ENCODE measurements around the gene RPS24.
A peak's percentile ranks its signal among the peaks of the same experiment; 100 is the strongest.

The RPS24 gene

DNA sequence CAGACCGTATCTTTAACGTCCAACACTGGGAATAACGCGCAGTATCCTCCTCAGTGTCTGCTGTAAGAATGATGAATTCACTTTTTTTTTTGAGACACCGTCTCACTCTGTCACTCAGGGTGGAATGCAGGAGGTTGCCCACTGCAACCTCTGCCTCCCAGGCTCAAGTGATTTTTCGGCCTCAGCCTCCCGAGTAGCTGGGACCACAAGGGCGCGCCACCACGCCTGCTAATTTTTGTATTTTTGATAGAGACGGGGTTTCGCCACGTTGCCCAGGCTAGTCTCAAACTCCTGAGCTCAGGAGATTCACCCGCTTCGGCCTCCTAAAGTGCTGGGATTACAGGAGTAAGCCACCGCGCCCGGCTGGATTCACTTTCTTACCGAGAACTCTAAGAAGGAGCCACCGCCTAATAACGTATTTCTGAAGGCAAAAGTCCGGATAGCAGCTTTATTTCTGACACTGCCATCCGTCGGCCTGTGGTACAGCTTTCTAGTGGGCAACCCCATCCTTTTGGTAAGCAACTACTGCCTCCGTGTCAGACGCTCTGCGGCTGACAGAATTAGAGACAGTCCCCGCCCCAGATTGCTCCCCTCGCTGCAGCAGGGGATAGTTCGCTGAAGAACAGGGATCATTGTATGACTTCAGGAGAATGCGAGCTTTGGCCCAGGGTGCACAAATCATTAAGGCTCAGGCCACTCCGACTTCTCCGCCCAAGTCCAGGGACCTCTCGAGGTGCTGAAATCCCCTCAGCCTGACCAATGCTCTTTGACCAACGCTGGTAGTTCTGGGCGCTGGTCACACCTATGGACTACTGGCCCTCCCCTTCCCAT is 5.0 kb upstream of the RPS24 start:
- DNase-seq (ENCODE audit: low read depth) = no peak

DNA sequence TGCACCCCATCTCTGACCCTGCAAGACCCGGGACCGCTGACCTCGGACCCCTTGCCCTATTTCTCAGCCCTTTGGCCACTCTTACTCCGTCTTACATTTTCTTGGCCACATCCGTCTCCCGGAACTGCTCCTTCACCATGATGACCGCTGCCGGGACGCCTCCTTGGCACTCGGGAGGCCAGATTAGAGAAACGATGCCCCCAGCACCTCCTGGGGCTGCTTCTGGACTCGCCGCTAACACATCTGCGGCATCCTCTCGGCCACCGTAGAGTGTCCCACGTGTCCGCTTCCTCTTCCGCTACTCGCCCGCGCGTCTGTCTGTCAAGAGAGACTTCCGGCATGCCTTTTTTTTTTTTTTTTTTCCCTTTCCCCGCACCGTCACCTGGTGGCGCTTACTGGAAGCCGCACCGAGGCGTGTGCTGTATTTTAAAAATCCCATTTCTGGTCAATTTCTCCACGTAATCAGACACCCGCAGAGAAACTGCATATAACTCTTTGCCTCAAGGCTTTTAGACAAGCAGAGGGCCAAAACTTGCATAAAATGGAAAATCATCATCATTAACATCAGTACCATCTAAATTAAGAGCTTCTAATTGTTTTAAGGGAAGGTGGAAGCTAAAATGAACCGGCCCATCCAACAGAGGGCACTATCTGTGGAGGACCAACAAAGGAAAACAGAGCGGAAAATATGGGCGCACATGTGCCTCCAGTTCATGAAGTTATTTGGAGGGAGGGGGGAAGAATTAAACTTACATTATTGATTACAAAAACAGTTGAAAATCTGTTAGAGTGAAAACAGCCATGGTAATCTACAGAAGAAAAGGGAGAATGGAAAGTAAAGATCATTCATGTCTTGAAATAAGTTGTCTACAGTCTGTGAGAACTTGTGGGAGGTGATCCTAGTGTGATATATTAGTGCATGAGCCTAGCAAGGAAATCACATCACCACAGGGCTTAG is 4.1 kb upstream of the RPS24 start, which contains the start of gene POLR3A:
Gene POLR3A (minus strand): TSS at position 247 of the 958 bp plus-strand sequence. CDS start 108 bp downstream, at position 139.
- peak; percentile 88 for DNase-seq (ENCODE audit: low read depth)

DNA sequence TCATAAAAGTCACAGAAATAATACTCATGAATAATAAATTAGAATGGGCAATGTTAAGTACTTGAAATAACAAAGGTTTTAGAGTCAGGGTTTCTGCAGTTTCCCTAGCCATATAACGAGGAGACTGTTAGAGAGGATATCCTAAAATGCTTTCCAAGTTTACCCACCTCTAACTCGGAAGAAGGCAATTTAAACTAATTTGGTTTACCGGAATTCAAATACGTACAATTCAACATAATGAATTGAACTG is 351 bp upstream of the RPS24 start:
- DNase-seq (ENCODE audit: low read depth) = no peak

DNA sequence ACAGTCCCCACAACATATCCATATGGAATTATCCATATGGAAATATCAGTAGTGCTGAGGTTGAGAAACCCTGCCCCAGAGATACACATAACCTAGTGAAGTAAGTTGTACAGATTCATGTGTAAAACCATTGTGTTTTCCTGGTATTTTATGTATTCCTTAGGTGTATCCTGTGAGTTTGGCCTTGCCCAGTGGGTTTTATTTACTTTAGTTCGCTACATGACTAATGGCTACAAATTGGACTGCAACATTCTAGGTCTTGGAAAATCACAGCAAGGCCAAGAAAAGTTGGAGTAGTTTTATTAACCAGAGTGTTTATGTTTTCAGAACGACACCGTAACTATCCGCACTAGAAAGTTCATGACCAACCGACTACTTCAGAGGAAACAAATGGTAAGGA is 1.4 kb downstream of the RPS24 start:
- DNase-seq (ENCODE audit: low read depth) = no peak

DNA sequence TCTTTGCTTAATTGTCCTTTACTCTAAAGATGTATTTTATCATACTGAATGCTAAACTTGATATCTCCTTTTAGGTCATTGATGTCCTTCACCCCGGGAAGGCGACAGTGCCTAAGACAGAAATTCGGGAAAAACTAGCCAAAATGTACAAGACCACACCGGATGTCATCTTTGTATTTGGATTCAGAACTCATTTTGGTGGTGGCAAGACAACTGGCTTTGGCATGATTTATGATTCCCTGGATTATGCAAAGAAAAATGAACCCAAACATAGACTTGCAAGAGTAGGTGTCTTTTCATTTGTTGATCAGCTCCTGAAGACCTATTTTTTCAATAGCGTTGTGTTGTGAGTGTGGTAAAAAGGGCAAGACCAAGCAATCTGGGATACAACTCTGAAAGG is 1.8 kb downstream of the RPS24 start:
- no peak for DNase-seq (ENCODE audit: low read depth)

DNA sequence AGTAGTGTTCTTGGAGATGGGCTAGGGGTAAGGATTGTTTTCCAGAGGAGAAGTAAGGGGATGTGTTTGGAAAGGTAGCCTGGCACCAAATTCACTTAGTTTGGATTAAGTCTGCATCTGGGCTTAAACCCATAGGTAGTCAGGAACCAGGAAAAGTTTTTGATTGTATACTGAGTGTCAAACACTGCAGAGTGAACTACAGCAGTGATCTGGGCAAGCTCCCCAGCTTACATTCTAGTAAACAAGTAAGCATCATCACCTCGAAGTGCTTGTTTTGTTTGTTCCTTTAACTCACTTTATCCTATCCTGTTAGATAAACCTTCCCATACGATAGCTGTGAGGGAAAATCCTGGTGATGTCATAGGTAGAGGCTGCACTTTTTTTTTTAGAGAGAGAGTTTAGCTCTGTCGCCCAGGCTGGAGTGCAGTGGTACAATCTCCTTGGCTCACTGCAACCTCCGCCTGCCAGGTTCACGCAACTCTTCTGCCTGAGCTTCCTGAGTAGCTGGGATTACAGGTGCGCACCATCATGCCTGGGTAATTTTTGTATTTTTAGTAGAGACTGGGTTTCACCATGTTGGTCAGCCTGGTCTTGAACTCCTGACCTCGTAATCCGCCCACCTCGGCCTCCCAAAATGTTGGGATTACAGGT is 2.4 kb downstream of the RPS24 start:
- no peak for DNase-seq (ENCODE audit: low read depth)

DNA sequence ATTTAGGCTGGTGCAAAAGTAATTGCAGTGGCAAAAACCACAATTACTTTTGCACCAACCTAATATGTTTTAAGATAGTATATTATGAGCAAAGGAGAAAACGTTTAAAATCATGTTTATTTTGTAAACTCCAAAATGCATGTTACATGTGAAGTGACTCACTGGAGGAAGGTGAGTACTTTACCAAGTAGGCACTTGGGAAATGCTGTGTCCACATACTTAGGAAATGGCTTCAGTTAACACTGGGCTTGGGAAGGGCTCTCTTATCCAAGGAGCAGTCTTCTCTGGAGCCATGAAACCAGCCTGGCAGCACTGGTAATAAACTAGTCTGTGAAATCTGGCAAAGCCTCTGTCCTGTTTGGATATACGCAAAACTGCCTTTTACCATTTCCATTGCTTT is 4.4 kb downstream of the RPS24 start:
- DNase-seq (ENCODE audit: low read depth) = no peak

DNA sequence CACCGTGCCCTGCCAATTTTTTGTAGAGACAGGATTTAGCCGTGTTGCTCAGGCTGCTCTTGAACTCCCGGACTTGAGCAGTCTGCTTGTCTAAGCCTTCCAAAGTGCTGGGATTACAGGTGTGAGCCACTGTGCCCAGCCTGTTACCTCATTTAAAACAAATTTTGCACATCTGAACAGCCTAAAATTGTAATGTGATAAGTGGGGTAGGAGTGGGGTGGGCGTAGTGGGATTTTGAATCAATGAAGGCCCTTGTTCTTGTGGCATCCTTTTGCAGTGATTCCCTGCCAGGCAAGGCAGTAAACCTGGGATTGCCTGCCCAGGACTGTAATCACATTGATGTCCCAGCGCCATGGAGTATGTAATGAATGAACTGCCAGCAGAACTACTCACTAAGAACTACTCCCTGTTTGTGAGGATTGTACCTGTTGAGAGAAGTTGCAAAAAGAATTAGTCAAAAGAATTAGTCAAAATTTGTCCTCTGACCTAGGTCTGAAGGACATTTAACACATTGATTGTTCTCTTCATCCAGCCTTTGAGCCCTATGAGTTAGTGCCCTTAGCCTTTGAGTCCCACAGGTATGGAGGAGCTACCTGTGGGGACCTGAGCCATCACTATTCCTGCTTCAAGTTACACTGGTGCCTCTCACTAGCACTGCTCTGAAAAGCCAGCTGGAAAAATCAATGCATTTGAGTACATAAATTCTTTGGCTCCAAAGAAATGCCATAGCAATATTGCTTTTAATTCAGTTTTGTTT is 5.3 kb downstream of the RPS24 start:
- DNase-seq (ENCODE audit: low read depth) = no peak

DNA sequence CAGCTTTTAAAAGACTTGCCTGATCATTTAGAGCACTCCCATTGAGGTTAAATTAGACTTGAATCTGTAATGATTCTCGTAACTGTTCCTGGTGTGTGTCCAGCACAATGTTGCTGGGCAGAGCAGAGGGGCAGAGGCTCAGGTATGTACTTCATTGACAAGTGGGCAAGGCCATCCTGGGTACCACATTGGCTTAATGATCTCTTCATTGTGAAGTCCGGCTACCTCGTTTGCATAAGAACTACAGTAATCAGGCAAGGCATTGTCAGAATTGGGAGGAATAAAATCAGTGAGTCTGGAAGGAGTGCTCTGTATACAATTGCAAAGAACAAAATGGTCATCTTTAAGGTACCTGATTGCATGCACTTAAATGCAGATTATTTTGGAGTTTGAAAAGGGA is 6.1 kb downstream of the RPS24 start:
- no peak for DNase-seq (ENCODE audit: low read depth)

DNA sequence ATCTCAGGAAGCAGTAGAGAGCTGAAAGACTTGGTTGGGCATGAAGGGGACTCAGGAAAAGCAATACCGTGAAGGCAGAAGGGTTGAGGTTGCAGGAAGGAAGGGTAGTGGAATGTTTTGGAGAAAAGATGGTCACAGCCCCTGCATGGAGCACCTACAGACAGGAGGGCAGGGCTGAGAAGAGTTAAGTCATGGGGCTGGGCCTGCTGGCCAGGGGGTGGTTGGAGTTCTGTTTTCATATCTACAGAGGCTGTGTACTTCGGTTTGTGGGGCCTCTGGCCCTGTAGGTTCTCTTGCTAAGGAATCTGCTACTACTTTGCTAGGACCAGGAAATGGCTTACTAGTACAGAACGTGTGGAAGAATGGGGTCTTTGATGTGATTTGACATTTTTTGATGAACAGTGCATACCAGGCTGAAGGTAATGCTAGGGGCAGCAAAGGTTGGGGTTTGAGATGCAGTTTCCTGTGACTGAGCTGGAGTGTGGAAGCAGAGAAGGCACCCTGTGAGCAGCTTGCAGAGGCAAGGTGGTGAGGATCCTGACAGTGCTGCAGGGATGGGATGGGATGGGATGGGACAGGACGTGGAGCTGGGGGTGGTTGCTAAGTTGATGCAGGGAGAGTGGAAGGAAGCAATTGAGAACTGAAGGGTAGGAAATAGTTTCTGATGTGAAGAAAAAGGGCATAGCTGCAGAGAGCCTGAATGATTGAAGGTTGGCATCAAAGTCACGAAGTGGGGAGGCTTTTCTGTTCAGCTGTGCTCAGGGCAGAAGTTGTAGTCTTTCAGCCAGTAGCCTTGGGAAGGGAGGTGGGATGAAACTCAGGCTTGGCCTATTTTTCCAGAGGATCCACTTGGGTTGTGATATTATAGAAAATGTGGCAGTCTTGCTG is 7.8 kb downstream of the RPS24 start:
- DNase-seq (ENCODE audit: low read depth) = no peak

DNA sequence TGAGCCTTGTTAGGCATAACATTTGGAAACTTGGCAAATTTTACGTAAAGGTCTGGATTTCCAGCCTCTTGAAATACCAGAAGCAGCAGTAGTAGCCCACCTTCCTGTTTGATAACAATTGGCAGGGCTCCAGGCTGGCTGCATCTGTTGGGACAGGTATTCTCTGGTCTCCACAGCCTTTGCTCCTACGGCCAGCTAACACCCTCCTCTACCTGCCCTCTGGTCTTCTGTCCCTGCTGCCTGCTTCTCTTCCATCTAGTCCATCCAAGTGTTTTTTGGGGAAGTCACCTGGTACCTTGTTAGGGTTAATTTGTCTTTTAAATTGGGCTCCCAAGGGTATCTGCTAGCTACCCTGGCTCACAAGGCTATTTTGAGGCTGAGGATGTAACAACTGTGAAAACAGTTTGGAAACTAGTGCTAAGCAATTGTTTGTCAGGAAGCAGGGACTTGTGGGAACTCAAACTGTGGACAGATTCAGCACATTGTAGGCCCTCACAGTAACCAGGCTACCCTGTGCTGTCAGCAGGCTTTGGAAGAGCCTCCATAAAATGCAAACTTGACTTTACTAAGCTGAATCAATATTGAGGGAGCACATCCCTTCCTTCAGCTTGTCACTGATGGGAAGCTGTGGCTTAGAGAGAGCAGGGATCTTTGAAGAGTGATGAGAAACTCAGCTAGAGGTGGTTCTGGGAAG is 8.5 kb downstream of the RPS24 start:
- DNase-seq (ENCODE audit: low read depth) = no peak

DNA sequence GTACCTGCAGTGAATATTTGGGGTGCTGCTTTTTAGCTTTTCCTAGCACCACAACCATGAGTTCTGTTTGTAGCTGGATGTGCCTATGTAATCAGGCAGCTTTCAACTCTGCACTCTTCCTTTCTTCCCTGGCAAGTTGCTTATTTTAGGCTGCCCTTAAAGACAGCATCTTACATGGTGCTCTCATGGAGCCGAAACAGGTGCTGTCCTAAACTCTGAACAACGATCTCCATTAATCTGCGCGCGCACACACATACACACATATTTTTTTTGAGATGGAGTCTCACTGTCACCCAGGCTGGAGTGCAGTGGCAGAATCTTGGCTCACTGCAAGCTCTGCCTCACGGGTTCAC is 9.1 kb downstream of the RPS24 start:
- DNase-seq (ENCODE audit: low read depth) = no peak

DNA sequence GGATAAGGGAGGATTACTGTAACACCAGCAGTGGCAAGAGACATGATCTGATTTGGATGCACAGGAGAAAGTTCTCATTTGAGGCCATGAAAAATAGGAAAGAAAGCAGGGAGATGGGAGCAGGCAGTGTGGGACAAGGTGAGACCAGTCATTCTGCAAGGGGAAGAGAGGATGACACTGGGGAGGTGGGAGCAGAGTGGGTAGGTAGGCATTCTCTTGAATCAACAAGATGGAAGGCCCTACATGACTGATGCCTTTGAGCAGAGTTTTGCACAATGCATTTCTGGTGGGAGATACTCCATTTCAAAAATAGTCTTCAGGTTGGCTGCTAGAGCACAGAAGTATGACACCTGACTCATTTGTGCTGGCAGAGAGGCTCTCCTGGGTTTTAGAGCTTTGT is 10.5 kb downstream of the RPS24 start:
- no peak for DNase-seq (ENCODE audit: low read depth)

DNA sequence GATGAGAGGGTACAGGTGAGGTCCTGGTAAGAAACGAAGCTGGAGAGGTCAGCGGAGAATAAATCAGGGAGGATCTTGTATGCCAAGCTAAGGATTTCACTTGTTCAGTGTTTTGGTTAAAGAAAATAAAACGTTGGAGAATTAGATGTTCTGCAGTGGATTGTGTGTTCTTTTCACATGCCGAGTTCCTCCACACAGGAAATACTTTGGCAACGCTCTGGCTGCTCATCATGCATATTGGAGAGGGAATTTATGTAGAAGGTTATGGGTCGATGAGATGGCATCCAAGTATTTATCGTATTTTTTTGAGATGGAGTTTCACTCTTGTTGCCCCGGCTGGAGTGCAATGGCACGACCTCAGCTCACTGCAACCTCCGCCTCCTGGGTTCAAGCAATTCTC is 11.0 kb downstream of the RPS24 start:
- DNase-seq (ENCODE audit: low read depth) = no peak

DNA sequence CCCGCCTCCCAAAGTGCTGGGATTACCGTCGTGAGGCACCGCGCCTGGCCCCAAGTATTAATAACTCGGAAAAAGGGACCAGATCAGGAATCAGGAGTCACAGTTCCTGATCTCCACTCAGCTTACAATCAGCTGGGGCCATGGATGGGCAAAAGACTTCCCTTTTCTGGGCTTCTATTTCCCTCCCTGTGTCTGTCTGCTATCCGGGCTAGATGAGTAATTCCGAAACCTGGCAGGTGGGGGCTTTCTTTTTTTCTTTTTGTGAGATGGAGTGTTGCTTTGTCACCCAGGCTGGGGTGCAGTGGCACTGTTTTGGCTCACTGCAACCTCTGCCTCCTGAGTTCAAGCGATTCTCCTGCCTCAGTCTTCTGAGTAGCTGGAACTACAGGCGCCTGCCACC is 11.6 kb downstream of the RPS24 start:
- no peak for DNase-seq (ENCODE audit: low read depth)

DNA sequence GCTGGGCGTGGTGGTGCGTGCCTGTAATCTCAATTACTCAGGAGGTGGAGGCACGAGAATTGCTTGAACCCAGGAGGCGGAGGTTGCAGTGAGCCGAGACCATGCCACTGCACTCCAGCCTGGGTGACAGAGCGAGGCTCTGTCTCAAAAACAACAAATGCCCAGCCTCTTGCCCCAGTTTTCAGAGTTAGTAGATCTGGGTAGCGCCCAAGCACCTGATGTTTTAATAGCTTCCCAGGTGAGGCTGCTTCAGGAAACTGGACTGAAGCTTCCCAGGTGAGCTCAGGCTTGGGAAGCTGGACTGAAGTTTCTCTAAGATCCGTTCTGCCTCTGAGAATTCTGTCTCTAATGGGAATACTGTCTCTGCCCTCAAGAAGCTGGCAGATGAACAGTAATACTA is 12.2 kb downstream of the RPS24 start:
- no peak for DNase-seq (ENCODE audit: low read depth)

DNA sequence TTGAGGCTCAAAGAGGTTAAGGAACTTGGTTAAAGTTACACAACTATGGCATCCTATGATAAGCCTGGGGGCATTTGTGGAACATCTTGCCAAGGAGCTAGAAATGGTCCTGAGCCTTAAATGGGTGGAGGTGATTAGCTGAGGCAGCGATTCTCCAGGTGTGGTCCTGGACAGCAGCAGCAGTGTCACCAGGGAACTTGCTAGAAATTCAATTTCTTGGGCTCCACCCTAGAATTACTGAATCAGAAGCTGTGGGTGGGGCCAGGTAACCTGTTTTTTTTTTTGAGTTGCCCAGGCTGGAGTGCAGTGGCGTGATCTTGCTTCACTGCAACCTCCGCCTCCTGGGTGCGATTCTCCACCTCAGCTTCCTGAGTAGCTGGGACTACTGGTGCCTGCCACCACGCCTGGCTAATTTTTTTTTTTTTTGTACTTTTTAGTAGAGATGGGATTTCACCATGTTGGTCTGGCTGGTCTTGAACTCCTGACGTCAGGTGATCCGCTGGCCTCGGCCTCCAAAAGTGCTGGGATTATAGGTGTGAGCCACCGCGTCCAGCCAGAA is 13.1 kb downstream of the RPS24 start:
- no peak for DNase-seq (ENCODE audit: low read depth)

DNA sequence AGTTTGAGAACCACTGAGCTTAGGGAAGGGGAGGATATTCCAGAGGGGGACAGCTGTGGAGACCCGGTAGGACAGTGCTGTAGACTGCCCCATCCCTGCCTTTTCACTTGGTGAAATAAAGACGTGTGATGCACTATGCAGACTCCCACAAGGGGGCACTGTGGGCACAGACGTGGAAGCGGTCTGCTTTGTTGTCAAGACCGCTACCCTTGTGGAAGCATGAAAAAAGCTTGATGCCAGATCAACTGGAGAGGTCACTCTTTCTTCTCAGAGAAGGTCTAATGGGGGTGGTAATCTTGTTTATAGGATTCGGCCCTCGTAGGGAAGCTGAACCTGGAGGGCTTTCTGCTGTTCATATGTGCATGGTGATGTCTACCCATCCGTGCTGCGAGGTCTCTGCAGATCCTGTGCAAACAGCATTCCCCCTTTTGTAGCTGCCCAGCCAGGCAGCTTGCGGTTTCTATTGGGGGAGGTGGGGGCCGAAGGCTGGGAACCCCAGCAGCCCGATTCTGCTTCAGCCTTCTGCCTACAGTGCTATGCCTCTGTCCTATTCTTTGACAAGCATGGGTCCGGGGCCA is 13.7 kb downstream of the RPS24 start:
- DNase-seq (ENCODE audit: low read depth) = peak; percentile 72

DNA sequence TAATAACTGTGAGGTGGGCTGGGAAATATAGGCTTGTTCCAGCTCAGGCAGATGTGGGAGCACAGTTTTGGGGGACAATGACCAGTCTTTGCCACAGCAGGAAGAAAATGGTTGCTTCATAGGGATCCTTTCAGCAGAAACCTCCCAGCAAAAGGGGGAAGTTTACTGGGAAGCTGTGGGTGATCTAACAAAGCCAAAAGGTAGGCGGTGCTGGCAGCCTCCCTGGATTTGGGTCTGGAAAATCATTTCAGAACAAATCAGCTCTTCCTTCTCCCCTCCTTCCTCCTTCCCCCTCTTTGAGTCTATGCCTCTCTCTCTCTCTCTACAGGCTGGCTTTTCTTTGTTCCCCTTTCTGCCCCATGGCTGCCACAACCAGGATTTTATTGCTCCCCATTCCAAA is 16.2 kb downstream of the RPS24 start:
- no peak for DNase-seq (ENCODE audit: low read depth)

All from stimulated activated CD4-positive, alpha-beta T cell treated with anti-CD3 and anti-CD28 coated beads, Interleukin-2, amount 100 ng/mL, for 4 hours (primary cell).